Spinal cord (tissue), 10 donors: ENCODE results near the gene CTAGE4. TPM values are rescaled to one million over a fixed set of nuclear protein-coding genes. Genes with fewer than 3 reads are reported as not detected.
A peak's percentile ranks its signal among the peaks of the same experiment; 100 is the strongest.
"Not testable (repeated sequence)": the region's sequence is repeated elsewhere in the genome, so short reads cannot be mapped to it uniquely, and the experiment has no call there.

Experiments used
- DNase-seq, 6 donors: peaks; one replicate each; pipeline versions ENCODE4 v3.0.0 to v3.0.0-alpha.2; 2013 to 2015; ENCODE audit warnings: low spot score in 6 of 6, low read depth in 4 of 6
- H3K27ac ChIP-seq: one replicate; pipeline ENCODE4 v1.5.1; 2013; ENCODE audit warnings: low read depth, low read length, control low read depth
- H3K27me3 ChIP-seq: one replicate; pipeline ENCODE4 v1.6.1; 2013; ENCODE audit warnings: low read length; ENCODE audit not compliant: control insufficient read depth, insufficient read depth
- H3K36me3 ChIP-seq: one replicate; pipeline ENCODE4 v1.6.1; 2013; ENCODE audit warnings: low read length; ENCODE audit not compliant: control insufficient read depth, insufficient read depth
- H3K4me1 ChIP-seq: one replicate; pipeline ENCODE4 v1.6.1; 2013; ENCODE audit warnings: low read length; ENCODE audit not compliant: control insufficient read depth, insufficient read depth
- H3K4me3 ChIP-seq: one replicate; pipeline ENCODE4 v1.5.1; 2013; ENCODE audit warnings: low read depth, low read length, control low read depth
- H3K9me3 ChIP-seq: one replicate; pipeline ENCODE4 v1.6.1; 2013; ENCODE audit warnings: low read length; ENCODE audit not compliant: control insufficient read depth, insufficient read depth
- WGBS: methylation state at CpG from one replicate; pipeline ENCODE4 v1.1.5; 2013; ENCODE audit warnings: missing lambda C conversion rate; ENCODE audit not compliant: insufficient coverage; 5-methylcytosine and 5-hydroxymethylcytosine counted together
- polyA plus RNA-seq, 2 donors: library from polyadenylated mRNA; unstranded; fragments of 120-200 nt; gene quantifications; one replicate each; pipeline ENCODE4 v1.2.1, GENCODE V29; 2013; ENCODE audit not compliant: insufficient read length in 2 of 2
- total RNA-seq, 2 donors: library from RNA; depleted of rRNA in 1 of 2; stranded (reverse); fragments of 120-200 nt in 1 of 2; fragments of >200 nt in 1 of 2; gene quantifications; one replicate each; pipeline versions ENCODE4 v1.2.3 to v1.2.4, GENCODE V29; 2013 to 2014
- donor health status: healthy.

CTAGE4 gene
- total and polyA plus RNA-seq, 4 donors: 0.33 to 1.6 (median 0.50) TPM; not detected in 1

DNA sequence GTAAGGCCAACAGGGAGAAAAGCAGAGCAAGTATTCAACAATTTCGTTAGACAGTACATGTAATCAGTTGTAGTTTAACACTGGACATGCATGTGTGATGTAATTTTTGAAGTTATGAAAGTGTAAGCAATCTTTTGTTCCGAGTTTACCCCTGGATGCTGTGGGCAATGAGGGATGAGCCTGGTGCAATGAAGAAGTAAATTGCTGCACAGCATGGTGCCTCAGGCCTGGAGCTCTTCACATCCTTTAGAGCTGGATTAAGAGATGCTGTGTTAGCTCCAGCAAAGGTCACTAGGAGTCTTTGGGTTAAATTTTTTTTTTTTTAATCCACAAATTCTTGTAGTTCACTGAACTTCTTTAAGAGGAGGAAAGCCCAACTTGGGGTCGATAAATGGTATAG is 19.8 kb downstream of the CTAGE4 start:
- H3K36me3 ChIP-seq, H3K27ac ChIP-seq, H3K4me3 ChIP-seq, H3K4me1 ChIP-seq, DNase-seq, H3K9me3 ChIP-seq, H3K27me3 ChIP-seq: not testable (repeated sequence)
- WGBS: no CpG with 5 or more reads among the region's 3 CpGs

DNA sequence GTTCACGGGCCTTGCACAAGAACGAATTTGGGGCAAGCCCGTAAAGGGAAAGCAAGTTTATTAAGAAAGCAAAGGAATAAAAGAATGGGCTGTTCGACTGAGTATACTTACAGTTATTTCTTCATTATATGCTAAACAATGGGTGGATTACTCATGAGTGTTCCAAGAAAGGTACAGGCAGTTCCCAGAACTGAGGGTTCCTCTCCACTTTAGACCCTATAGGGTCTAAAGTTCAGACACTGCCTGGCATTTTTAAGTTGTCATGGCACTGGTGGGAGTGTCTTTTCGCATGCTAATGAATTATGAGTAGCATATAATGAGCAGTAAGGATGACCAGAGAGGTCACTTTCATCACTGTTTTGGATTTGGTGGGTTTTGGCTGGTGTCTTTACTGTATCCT is 22.0 kb downstream of the CTAGE4 start:
- H3K9me3 ChIP-seq, H3K27me3 ChIP-seq, H3K36me3 ChIP-seq, DNase-seq, H3K4me3 ChIP-seq, H3K4me1 ChIP-seq, H3K27ac ChIP-seq: not testable (repeated sequence)
- no CpG with 5 or more reads among the region's 5 CpGs for WGBS

DNA sequence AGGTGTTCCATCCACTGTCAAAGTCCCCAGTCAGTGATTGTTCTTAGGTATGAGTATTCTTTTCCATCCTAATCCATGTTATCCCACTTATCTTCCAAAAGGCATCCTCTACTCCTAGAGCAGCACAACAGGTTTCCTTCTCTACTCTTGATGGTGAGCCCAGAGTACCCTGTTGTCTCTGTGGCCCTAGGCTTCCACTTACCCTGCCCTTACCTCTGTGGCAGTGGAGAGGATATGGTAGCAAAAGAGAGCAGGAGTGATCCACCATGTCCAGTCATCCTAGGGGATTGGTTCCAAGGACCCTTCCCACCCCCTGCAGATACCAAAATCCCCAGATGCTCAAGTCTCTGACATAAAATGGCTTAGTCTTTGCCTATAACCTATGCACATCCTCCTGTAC is 33.9 kb downstream of the CTAGE4 start:
- H3K9me3 ChIP-seq, H3K4me1 ChIP-seq, DNase-seq, H3K27ac ChIP-seq, H3K27me3 ChIP-seq, H3K4me3 ChIP-seq, H3K36me3 ChIP-seq: not testable (repeated sequence)

GRCh38 chr7:144218581-144218980 is 35.3 kb downstream of the CTAGE4 start:
- not testable (repeated sequence) for H3K4me3 ChIP-seq, H3K27ac ChIP-seq, H3K36me3 ChIP-seq, H3K27me3 ChIP-seq, H3K4me1 ChIP-seq, H3K9me3 ChIP-seq, DNase-seq
- no CpG with 5 or more reads among the region's 1 CpG for WGBS

- no CpG with 5 or more reads among the region's 4 CpGs for WGBS
- H3K27ac ChIP-seq, DNase-seq, H3K27me3 ChIP-seq, H3K4me3 ChIP-seq, H3K9me3 ChIP-seq, H3K36me3 ChIP-seq, H3K4me1 ChIP-seq: not testable (repeated sequence)
Observed at GRCh38 chr7:144219149-144219548, 35.9 kb downstream of the CTAGE4 start.

DNA sequence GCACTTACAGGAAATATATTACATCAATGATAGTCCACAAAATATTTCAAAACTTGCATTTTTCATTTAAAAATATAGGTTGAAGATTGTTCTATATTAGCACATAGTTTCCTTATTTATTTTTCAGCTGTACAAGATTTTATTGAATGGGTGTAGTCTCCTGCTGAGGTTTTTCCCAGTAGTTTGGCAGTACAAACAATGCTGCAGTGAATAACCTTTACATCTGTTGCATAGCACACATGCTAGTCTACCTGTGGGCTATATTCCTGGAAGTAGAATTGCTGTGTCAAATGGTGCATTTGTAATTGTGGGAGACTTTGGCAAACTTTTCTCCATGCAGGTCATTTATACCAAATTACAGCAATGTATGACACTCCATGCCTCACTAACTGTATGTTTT is 37.3 kb downstream of the CTAGE4 start:
- not testable (repeated sequence) for H3K36me3 ChIP-seq, H3K4me1 ChIP-seq, H3K4me3 ChIP-seq, H3K9me3 ChIP-seq, H3K27me3 ChIP-seq, DNase-seq, H3K27ac ChIP-seq

- H3K4me3 ChIP-seq, H3K9me3 ChIP-seq, H3K27me3 ChIP-seq, H3K27ac ChIP-seq, H3K4me1 ChIP-seq, H3K36me3 ChIP-seq, DNase-seq: not testable (repeated sequence)
Observed at GRCh38 chr7:144223675-144224074, 40.4 kb downstream of the CTAGE4 start.

DNA sequence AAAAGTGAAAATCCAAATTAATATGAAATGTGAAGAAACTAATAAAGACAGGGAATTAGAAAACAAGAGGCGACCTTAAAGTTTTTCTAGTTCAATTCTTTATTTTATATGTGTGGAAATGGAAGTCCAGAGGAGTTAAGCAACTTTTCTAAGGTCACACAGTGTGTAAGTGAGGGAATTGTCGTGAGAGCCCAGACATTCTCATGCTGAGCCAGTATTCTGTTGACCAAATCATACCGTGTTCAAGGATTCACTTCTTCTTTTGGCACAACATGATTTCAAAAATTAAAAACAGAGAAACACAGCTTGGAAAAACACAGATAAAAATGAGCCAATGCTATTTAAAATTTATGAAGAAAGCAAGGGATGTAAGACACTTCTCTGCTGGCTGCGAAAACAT is 43.6 kb downstream of the CTAGE4 start:
- not testable (repeated sequence) for H3K27ac ChIP-seq, H3K36me3 ChIP-seq, H3K4me1 ChIP-seq, H3K27me3 ChIP-seq, H3K4me3 ChIP-seq, H3K9me3 ChIP-seq
- peak in 1 of 6 donors; percentile 1 for DNase-seq
- WGBS: no CpG with 5 or more reads among the region's 4 CpGs

GRCh38 chr7:144228810-144229209 is 45.5 kb downstream of the CTAGE4 start:
- not testable (repeated sequence) for H3K4me3 ChIP-seq, H3K27me3 ChIP-seq, H3K27ac ChIP-seq, H3K36me3 ChIP-seq, DNase-seq, H3K9me3 ChIP-seq, H3K4me1 ChIP-seq
- no CpG with 5 or more reads among the region's 3 CpGs for WGBS

DNA sequence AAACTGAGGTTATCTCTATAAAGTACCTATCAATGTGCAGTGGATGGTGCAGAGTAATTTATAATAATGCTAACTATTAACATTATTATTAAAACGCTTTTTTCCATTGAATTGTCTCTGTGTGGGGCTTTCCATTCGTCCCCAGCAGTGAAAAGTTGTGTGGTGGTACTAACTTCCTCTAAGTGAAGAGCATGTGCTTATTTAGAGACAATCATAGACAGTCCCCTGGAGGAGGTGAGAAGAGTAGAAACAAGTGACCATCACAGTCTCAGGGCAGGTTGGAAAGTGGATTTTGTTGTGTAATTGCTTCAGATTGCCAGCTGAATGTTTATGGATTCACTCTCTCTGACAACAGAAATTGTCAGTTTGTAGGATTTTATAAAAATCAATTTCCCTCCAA is 47.8 kb downstream of the CTAGE4 start:
- not testable (repeated sequence) for H3K27me3 ChIP-seq, DNase-seq, H3K36me3 ChIP-seq, H3K9me3 ChIP-seq, H3K4me1 ChIP-seq, H3K27ac ChIP-seq, H3K4me3 ChIP-seq
- no CpG with 5 or more reads among the region's 2 CpGs for WGBS

GRCh38 chr7:144233039-144233438 is 49.8 kb downstream of the CTAGE4 start:
- H3K27me3 ChIP-seq, H3K9me3 ChIP-seq, H3K4me3 ChIP-seq, H3K36me3 ChIP-seq, H3K4me1 ChIP-seq, DNase-seq, H3K27ac ChIP-seq: not testable (repeated sequence)
- WGBS: no CpG with 5 or more reads among the region's 1 CpG
